Right ventricle myocardium superior (tissue), 1 donor: ENCODE results near the gene DAO. TPM values are rescaled to one million over a fixed set of nuclear protein-coding genes. Genes with fewer than 3 reads are reported as not detected.

Experiments
- ATAC-seq: fragments of 200-7000 bp; cut with Tn5 transposase; one replicate; pipeline ENCODE4 v1.9.1; 2020; ENCODE audit warnings: mild to moderate bottlenecking; ENCODE audit not compliant: poor library complexity
- DNase-seq: peaks from one replicate; pipeline ENCODE4 v3.0.0-alpha.2; 2020
- intact Hi-C: fragments of 100-400 bp; cut with DNase I; formaldehyde crosslinking; loops from one replicate; pipeline ENCODE4 v1.11.2; 2022
- total RNA-seq: library from RNA; stranded (reverse); fragmentation: NEBNext Ultra II Directional; extraction: Animal tissue kit (Norgen Biotek cat#: 25700); gene quantifications from one replicate; pipeline ENCODE4 v1.2.1, GENCODE V29; 2021
- donor health status: DM: no; HTN: yes; CAD: no; lungs with severe emphysema.

Gene DAO
- total RNA-seq, 1 donor from 2014 or later, result not detected

DNA sequence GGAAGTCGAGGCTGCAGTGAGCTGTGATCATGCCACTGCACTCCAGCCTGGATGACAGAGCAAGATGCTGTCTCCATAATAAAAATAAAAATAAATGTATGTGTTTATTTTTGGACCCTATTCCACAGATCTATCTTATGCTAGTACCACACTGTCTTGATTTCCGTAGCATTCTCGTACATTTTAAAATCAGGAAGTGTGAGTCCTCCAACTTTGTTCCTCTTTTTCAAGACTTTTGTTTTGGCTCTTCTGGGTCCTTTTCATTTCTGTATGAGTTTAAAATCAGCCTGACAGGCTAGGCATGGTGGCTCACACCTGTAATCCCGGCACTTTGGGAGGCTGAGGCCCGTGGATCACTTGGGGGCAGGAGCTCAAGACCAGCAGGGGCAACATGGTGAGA, 25.8 kb downstream of the DAO start:
- DNase-seq, result no peak
- intact Hi-C loops, result no loop called here
- peak; percentile 47 for ATAC-seq

GRCh38 chr12:108906971-108907370, 27.1 kb downstream of the DAO start:
- DNase-seq (no peak), ATAC-seq (no peak)
- intact Hi-C loops, result no loop called here

DNA sequence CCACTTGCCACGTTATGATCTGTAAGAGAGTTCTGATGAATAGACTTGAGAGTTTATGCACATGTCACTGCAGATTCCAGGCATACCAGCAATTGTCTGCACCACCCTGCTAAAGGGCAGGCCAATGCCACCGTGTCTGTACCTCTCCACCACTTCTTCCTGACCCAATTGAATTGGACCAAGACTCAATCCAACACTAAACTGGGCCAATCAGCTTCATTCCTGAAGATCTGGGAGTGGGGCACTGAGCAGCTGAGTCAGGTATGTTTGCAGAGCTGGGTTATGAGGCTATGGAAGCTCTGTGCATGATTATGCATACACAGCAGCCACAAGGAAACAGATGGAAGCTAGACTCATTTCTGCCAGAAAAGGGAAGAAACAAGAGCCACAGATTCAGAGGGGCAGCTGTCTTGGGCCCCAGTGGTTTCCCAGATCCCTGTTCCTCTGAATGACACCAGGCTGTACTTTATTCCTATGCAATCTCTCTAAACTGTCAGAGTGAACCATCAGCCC, 28.0 kb downstream of the DAO start:
- DNase-seq (no peak), ATAC-seq (peak; percentile 67)
- intact Hi-C loops, result no loop called here

DNA sequence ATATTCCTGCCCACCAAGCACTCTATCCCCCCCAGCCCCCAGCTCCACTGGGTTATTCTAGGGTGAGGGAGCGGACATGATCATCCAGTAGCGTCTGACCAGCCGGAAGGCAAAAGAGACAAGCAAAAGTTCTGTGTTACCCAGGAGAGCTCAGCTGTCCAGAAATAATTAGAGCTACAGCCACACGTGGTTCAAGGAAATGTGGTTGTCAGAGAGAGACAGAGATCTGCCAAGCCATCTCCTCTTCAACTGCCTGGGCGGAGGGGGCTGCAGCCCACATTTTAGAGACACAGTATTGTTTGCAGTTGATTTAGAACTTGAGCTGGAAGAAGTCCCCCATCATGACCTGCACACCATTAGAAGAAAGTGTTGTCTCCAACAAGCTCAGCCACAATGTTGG, 30.4 kb downstream of the DAO start:
- ATAC-seq (no peak), DNase-seq (no peak)
- intact Hi-C loops, result no loop called here

GRCh38 chr12:108911915-108912314, 32.0 kb downstream of the DAO start:
- no peak for DNase-seq
- intact Hi-C loops, result no loop called here
- no peak for ATAC-seq

- ATAC-seq (no peak), DNase-seq (no peak)
- intact Hi-C loops, result no loop called here
Observed at GRCh38 chr12:108912361-108912760, 32.5 kb downstream of the DAO start.

- ATAC-seq (peak; percentile 41), DNase-seq (no peak)
- intact Hi-C loops, result no loop called here
Observed at GRCh38 chr12:108914121-108914531, 34.2 kb downstream of the DAO start.

DNA sequence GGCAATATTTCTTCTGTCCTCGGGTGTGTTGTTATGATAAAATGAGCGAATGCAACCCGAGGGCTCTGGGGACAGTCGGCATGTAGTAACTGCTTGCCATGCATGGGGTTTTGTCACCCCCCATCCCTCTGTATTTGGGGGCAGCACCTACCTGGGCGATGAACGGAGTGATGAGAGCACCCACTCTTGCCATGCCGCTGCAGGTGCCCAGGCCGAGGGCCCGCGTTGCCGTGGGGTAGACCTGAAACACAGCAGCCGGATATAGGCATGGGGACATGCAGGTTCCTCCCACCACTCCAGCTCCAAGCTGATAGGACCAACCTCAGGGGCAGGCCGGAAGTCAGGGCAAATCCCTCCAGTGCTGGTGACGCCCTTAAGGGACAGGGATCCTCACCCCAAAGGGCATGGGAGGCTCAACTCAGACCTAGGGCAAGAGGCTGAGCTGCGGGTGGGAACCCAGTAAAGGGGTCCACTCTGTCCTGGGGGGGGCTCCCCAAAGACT, 35.8 kb downstream of the DAO start:
- ATAC-seq (no peak), DNase-seq (no peak)
- intact Hi-C loops, result no loop called here

- intact Hi-C loops, result no loop called here
- ATAC-seq (no peak), DNase-seq (no peak)
Observed at GRCh38 chr12:108916336-108916735, 36.4 kb downstream of the DAO start.

GRCh38 chr12:108918206-108918605, 38.3 kb downstream of the DAO start:
- DNase-seq, result no peak
- intact Hi-C loops, result no loop called here
- ATAC-seq, result no peak

DNA sequence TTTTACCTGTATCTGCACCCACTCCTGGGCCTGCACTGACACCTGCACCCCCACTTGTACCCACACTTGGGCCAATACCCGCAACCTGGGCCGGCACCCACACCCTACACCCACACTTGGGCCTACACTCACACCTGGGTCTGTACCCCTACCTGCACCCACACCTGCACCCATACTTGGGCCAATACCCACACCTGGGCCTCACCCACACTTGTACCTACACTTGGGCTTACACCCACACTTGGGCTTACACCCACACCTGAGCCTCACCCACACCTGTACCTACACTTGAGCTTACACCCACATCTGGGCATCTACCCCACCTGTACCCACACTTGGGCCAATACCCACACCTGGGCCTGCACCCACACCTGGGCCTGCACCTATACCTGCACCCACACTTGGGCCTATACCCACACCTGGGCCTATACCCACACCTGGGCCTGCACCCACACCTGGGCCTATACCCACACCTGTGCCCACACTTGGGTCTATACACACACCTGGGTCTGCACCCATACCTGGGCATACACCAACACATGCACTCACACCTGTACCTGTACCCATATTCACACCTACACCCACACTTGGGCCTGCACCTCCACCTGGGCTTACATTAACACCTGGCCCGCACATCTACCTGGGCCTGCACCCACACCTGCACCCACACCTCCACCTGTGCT, 39.2 kb downstream of the DAO start:
- ATAC-seq (no peak), DNase-seq (no peak)
- intact Hi-C loops, result no loop called here

DNA sequence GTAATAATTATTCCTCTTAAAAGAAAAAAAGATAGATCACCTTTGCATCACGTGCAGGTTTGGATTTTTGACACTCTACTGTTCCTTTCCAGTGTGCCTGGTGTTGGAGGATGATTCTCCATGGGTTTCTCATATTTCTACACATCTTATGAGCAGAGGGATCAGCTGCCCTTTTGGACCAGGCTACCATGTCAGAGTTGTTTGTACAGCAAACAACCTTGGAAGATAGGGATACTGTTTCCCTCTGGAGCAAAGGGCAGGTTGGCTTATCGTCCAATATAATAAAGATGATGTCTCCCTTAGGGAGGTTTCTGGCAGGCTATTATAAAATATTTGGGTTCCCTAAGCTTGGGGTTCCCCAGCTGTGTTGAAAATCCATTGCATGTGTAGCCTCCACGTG, 42.1 kb downstream of the DAO start:
- intact Hi-C loops, result no loop called here
- ATAC-seq (no peak), DNase-seq (no peak)

- DNase-seq (no peak), ATAC-seq (no peak)
- intact Hi-C loops, result no loop called here
Observed at GRCh38 chr12:108922918-108923317, 43.0 kb downstream of the DAO start.

GRCh38 chr12:108928695-108929094, 48.8 kb downstream of the DAO start:
- no peak for DNase-seq
- intact Hi-C loops, result no loop called here
- ATAC-seq, result no peak

DNA sequence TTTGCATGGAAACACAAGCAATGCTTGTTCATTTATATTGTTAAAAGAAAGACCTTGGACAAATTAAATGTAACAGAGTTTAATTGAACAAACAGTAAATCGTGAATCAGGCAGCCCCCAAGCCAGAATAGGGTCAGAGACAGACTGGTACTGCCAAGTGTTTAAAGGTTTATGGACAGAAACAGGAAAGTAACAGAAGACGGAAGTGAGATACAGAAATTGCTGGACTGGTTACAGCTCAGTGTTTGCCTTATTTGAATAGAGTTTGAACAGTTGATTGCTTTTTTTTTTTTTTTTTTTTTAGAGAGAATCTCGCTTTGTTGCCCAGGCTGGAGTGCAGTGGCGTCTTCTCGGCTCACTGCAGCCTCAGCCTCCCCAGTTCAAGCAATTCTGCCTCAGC, 50.3 kb downstream of the DAO start:
- intact Hi-C loops, result loop anchor here (10.0 kb wide), 1 partner anchor 55 kb away; no protein-coding TSS in a partner anchor
- ATAC-seq (no peak), DNase-seq (no peak)

DNA sequence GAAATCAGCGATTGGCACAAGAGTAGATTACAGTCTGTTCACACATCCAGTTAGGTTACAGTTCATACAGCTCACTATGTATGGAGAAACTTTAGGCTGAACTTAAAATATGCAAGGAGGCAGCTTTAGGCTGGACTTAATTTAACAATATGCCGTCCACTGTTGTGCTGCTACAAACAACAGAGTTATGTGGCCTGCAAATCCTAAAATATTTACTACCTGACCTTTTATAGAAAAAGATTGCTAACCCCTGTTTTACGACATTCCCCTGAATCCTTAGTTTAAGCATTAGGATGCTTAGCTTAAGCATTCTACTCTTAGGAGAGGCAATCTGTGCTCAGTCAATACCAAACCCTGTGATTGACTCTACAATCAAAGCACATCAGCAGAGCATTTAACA, 50.9 kb downstream of the DAO start:
- DNase-seq (no peak), ATAC-seq (no peak)
- intact Hi-C loops, result loop anchor here (10.0 kb wide), 1 partner anchor 56 kb away; no protein-coding TSS in a partner anchor

GRCh38 chr12:108933949-108934348, 54.1 kb downstream of the DAO start:
- intact Hi-C loops, result loop anchor here (10.0 kb wide), 1 partner anchor 59 kb away; no protein-coding TSS in a partner anchor
- ATAC-seq (no peak), DNase-seq (no peak)

DNA sequence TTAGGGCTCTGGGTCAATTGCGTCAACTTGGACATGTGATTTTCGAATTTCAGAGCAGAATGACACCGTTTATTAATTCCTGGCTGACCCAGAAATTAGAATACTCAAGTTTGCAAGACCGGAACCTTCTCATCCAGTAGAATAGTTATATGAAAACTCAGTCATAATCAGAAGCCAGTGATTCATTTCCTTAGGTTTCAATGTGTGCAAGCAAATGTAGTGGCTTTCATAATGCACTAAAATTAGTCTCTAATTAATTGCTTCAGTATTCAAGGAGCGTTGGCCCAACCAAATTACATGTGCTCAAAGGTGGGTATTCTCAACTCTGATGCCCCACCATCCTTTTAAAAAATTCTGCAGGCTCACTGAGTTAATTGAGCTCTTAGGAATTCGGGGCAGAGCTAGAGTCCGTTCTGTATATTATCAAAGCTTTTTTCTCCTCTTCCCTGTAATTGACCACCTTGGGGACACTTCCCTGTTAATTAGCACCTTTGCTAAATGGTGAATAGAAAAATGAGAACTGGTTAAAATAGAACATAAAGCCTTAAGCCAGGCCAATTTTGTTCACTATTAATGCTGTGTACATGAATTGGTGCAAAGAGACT, 55.4 kb downstream of the DAO start:
- no peak for DNase-seq
- no peak for ATAC-seq
- intact Hi-C loops, result loop anchor here (10.0 kb wide), 1 partner anchor 60 kb away; no protein-coding TSS in a partner anchor

- no peak for DNase-seq
- intact Hi-C loops, result loop anchor here (10.0 kb wide), 1 partner anchor 64 kb away; no protein-coding TSS in a partner anchor
- ATAC-seq, result no peak
Observed at GRCh38 chr12:108938247-108938924, 58.5 kb downstream of the DAO start.
